ENCODE data around the gene C2orf76. TPM values are rescaled to one million over a fixed set of nuclear protein-coding genes. Genes with fewer than 3 reads are reported as not detected.

C2orf76 gene
- total and polyA plus RNA-seq, 2 donors (not counting 1 experiment from before 2014, with no cell fraction given), result 6.9 to 13.6 TPM

GRCh38 chr2:119291588-119292167 lies 75.0 kb downstream of the C2orf76 start:
- ATAC-seq (ENCODE audit: low read depth), result no peak
- H3K27me3 Mint-ChIP-seq, result no peaks in the 10 kb centered on the region

More at GRCh38 chr2:119291588-119292167, 75.0 kb downstream of the C2orf76 start:
- Mint-ChIP-seq H3K4me3 (no peak overlapping the region), H3K4me1 (peaks cover 2% of the 10 kb centered on the region), H3K9me3 (ENCODE audit: insufficient read depth) (no peaks in the 10 kb centered on the region), H3K27ac (no peak overlapping the region)
- Histone ChIP-seq H3K9ac (ENCODE audit: low read length) (no peak overlapping the region), H3K79me2 (ENCODE audit: control insufficient read depth, insufficient read depth, low read length) (no peaks in the 10 kb centered on the region), H3K4me3 (ENCODE audit: control extremely low read depth in 1 of 5, extremely low read depth in 1 of 5, insufficient read depth in 1 of 5, low read depth in 2 of 5, low read length in 4 of 5) (no peak overlapping the region), H3K4me2 (replicated peaks; ENCODE audit: low read depth, low read length, poor library complexity, severe bottlenecking) (no peak overlapping the region), H4K20me1 (ENCODE audit: control insufficient read depth, insufficient read depth, low read length, poor library complexity, severe bottlenecking) (no peaks in the 10 kb centered on the region), H3K27me3 (replicated peaks in 1 of 4; ENCODE audit: control extremely low read depth in 1 of 4, control insufficient read depth in 3 of 4, insufficient read depth in 4 of 4, low read length in 3 of 4) (no peaks in the 10 kb centered on the region), H3K9me3 (ENCODE audit: control extremely low read depth in 1 of 3, control insufficient read depth in 2 of 3, insufficient read depth in 1 of 3, low read length in 2 of 3) (no peaks in the 10 kb centered on the region), H3K4me1 (ENCODE audit: control insufficient read depth in 2 of 2, insufficient read depth in 2 of 2, low read length in 2 of 2) (no peaks in the 10 kb centered on the region), H2AFZ (ENCODE audit: insufficient read depth, low read depth, low read length, poor library complexity, severe bottlenecking) (no peak overlapping the region), H3K27ac (ENCODE audit: low read length in 2 of 2) (no peak overlapping the region), H3K36me3 (replicated peaks in 1 of 2; ENCODE audit: control extremely low read depth in 1 of 2, control insufficient read depth in 1 of 2, extremely low read depth in 1 of 2, insufficient read depth in 2 of 2, low read length in 1 of 2) (no peaks in the 10 kb centered on the region)
- ChIA-PET POLR2A (no interaction called here), CTCF (interaction anchor here (0.7 to 4.5 kb wide), 5 partner anchors 11 to 1069 kb away, joined by 4 to 29 read pairs (median 5); no protein-coding TSS in a partner anchor)
- no peak for DNase-seq
- no peak for TF ChIP-seq EZH2 (IDR thresholded peaks at IDR 0.05; ENCODE audit: borderline replicate concordance, insufficient read depth, low read depth, low read length, poor library complexity, severe bottlenecking)
- TF ChIP-seq CTCF (IDR thresholded peaks at IDR 0.05), result no peak
- intact Hi-C loops (cut with micrococcal nuclease), result no loop called here
- WGBS (ENCODE audit: insufficient coverage), result 96% methylated on average over 2 of the region's 8 CpGs
